Right lobe of liver (tissue), 6 donors: ENCODE results near the gene OASL. TPM values are rescaled to one million over a fixed set of nuclear protein-coding genes. Genes with fewer than 3 reads are reported as not detected.

ENCODE experiments used
- ATAC-seq, 4 donors: fragments of 200-7000 bp; cut with Tn5 transposase; one replicate each; pipeline ENCODE4 v1.9.1; 2020; ENCODE audit warnings: mild to moderate bottlenecking in 4 of 4, moderate library complexity in 4 of 4
- DNase-seq, 3 donors: peaks; one replicate each; pipeline ENCODE4 v3.0.0-alpha.2; 2020
- H3K27ac ChIP-seq, 3 donors: fragments of 200-600 bp; one replicate each; pipeline ENCODE4 v1.8.0; 2022
- H3K27me3 ChIP-seq, 2 donors: fragments of 200-600 bp; one replicate each; pipeline ENCODE4 v1.8.0; 2022
- H3K36me3 ChIP-seq, 4 donors: fragments of 200-600 bp; sonication (generic) in 1 of 4; one replicate each; pipeline versions ENCODE4 v1.5.1 to v1.8.0; 2017 to 2022; ENCODE audit warnings: control low read depth in 1 of 4
- H3K4me1 ChIP-seq, 4 donors: fragments of 200-600 bp; sonication (generic) in 1 of 4; one replicate each; pipeline versions ENCODE4 v1.5.1 to v1.8.0; 2017 to 2022; ENCODE audit warnings: control low read depth in 1 of 4
- H3K4me3 ChIP-seq, 3 donors: fragments of 200-600 bp; one replicate each; pipeline ENCODE4 v1.8.0; 2022
- H3K9me3 ChIP-seq, 4 donors: fragments of 200-600 bp; sonication (generic) in 1 of 4; one replicate each; pipeline versions ENCODE4 v1.5.1 to v1.8.0; 2017 to 2022; ENCODE audit warnings: control low read depth in 1 of 4
- POLR2A ChIP-seq: fragments of 450-650 bp; IDR thresholded peaks from one replicate; pipeline ENCODE4 v1.6.1; 2017; ENCODE audit warnings: antibody characterized with exemption, mild to moderate bottlenecking
- WGBS: methylation state at CpG from one replicate; pipeline ENCODE4 v1.1.6; 2018; ENCODE audit warnings: low coverage, low lambda C conversion rate; ENCODE audit not compliant: insufficient coverage; ENCODE audit errors: missing lambda C conversion rate; 5-methylcytosine and 5-hydroxymethylcytosine counted together
- intact Hi-C, 2 donors: fragments of 100-400 bp; cut with DNase I; formaldehyde crosslinking; loops; one replicate each; pipeline versions ENCODE4 v1.11.2 to v1.14.1; 2022
- total RNA-seq, 6 experiments: library from RNA; depleted of rRNA in 2 of 6; stranded (reverse); fragments of >200 nt in 2 of 6; fragmentation: NEBNext Ultra II Directional in 3 of 6; extraction: Animal tissue kit (Norgen Biotek cat#: 25700) in 3 of 6; gene quantifications; one replicate each; pipeline versions ENCODE4 v1.1.0 to v1.2.4, GENCODE V29; 2016 to 2023
- TF ChIP-seq, protein P1 (sequence below), 4 donors: fragments of 200-600 bp in 3 of 4; fragments of 450-650 bp in 1 of 4; IDR thresholded peaks; one replicate each; pipeline versions ENCODE4 v1.5.1 to v1.8.0; 2016 to 2022; ENCODE audit warnings: antibody characterized with exemption in 4 of 4, mild to moderate bottlenecking in 2 of 4
- donor health status: DM: no; HTN: yes; CAD: no.
- donor health status: DM: no; HTN: no; CAD: no.
- donor health status: DM: no; HTN: no; CAD: no.
- donor health status: DM: no; HTN: yes; CAD: no.
- donor health status: DM: no; HTN: yes; CAD: no.

Gene OASL
- total RNA-seq, 6 experiments from 2014 or later: 1.6 to 19.2 (median 4.1) TPM

DNA sequence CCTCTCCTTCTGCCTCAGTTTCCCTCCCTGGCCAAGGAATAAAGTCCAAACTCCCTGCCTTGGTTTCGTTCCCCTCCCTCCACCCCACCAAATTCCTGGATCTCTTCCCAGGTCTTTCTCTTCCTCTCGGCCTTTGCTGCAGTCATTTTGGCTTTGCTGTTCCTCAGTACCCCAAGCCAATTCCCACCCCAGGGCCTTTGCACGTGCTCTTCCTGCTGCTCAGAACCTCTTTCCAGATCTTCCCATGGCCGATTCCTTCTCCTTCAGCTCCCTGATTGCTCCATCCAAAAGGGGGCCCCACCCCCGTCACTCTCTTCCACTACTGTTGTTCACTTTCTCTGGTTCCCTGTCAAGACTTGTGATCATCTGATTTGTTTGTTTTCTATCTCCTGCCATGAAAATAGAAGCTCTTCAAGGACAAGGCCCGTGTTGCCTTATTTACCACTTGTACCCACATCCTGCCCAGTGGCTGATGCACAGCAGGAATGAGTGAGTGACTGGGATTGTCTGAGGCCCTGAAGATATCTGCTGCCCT lies 57.6 kb downstream of the OASL start:
- peak overlapping the region in 2 of 3 donors; percentile 90 to 94 for H3K27ac ChIP-seq
- intact Hi-C loops: no loop called here
- H3K4me1 ChIP-seq: peaks cover 0 to 49% (median 23%) of the 10 kb centered on the region in 4 donors
- no peaks in the 10 kb centered on the region for H3K27me3 ChIP-seq
- no peak for TF ChIP-seq POLR2A
- TF ChIP-seq, protein P1, sequence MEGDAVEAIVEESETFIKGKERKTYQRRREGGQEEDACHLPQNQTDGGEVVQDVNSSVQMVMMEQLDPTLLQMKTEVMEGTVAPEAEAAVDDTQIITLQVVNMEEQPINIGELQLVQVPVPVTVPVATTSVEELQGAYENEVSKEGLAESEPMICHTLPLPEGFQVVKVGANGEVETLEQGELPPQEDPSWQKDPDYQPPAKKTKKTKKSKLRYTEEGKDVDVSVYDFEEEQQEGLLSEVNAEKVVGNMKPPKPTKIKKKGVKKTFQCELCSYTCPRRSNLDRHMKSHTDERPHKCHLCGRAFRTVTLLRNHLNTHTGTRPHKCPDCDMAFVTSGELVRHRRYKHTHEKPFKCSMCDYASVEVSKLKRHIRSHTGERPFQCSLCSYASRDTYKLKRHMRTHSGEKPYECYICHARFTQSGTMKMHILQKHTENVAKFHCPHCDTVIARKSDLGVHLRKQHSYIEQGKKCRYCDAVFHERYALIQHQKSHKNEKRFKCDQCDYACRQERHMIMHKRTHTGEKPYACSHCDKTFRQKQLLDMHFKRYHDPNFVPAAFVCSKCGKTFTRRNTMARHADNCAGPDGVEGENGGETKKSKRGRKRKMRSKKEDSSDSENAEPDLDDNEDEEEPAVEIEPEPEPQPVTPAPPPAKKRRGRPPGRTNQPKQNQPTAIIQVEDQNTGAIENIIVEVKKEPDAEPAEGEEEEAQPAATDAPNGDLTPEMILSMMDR (IDR thresholded peaks at IDR 0.05): no peak
- H3K9me3 ChIP-seq: no peaks in the 10 kb centered on the region
- ATAC-seq (no peak), DNase-seq (peak in 1 of 3 donors; percentile 52)
- peak overlapping the region; percentile 56 to 82 (median 79) for H3K4me3 ChIP-seq
- 35% methylated on average over 6 of the region's 6 CpGs for WGBS
- H3K36me3 ChIP-seq: no peaks in the 10 kb centered on the region

DNA sequence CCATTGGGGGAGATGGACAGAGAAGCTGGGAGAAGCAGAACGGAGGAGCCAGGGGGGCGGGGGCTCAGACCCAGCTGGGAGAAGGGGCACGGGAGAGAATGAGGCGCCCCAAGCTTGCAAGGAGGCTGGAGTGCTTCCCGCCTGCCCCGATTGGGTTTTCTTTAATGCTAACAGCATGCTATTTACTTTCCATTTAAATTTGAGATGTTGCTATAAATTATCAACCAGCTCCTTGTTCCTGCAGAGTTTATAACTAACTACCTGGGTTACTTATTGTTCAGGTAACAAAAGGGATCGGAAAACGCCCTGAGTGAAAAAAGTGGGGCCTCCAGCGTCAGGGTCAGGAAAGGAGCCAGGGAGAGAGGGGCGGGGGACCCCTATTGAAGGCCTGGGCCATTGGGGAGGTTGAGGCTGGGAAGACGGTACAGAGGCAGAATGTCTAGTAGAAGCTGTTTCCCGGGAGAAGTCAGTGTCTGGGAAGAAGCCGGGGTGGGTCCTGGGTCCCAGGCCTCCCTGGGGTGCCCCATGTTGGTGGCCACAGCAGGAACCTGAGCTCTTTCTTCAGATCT lies 58.2 kb downstream of the OASL start:
- intact Hi-C loops: no loop called here
- Histone ChIP-seq H3K9me3 (no peaks in the 10 kb centered on the region), H3K4me1 (peaks cover 0 to 52% (median 25%) of the 10 kb centered on the region in 4 donors), H3K4me3 (peak overlapping the region; percentile 56 to 82 (median 79)), H3K27me3 (no peaks in the 10 kb centered on the region), H3K27ac (peak overlapping the region; percentile 56 to 94 (median 90)), H3K36me3 (no peaks in the 10 kb centered on the region)
- DNase-seq (peak in 2 of 3 donors; percentile 66 to 80), ATAC-seq (peak; percentile 12 to 48 (median 26))
- 23% methylated on average over 11 of the region's 13 CpGs for WGBS
- TF ChIP-seq POLR2A: peak; percentile 29
- TF ChIP-seq, protein P1 (IDR thresholded peaks at IDR 0.05): no peak

DNA sequence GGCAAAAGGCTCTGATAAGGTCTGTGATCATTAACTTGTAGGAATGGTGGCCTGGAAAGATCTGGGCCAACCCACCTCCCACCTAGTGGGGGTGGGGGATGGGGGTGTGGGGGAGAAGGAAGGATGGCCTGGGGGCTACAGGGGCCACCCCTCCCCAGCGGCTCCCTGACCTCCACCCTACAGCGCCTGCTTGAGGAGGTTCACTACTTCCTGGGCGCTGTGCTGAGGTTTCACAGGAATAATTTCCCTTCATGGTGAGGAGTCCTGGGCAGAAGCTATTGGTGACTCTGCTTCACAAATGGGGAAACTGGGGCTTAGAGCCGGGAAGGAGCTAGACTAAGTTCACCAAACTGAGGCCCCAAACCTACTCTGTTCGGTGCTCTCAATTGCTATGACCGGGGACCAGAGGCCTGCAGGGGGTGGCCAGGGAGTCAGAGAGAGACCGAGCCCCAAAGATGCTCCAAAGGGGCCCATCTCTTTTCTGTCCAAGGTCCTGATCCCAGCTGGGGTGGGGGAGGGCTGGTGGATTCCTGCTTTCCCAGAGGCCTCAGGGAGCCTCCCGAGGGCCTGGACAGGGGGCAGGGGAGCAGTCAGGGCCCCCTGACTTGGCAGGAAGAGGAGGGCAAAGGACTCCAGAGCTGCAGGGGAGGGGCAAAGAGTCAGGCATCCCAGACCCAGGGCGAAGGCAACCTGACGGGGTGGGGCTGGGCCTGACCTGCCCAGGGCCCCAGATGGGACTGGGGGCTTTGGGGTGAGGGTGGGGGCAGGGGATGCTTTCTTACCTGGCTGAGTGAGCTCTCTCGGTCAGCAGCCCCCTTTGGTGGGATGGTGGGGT lies 59.0 kb downstream of the OASL start:
- peaks cover 0 to 49% (median 24%) of the 10 kb centered on the region in 4 donors for H3K4me1 ChIP-seq
- peak overlapping the region; percentile 56 to 94 (median 90) for H3K27ac ChIP-seq
- 13% methylated on average over 10 of the region's 11 CpGs for WGBS
- intact Hi-C loops: no loop called here
- ATAC-seq: peak; percentile 20 to 63 (median 54)
- H3K36me3 ChIP-seq: no peaks in the 10 kb centered on the region
- H3K4me3 ChIP-seq: peak overlapping the region; percentile 56 to 82 (median 79)
- no peaks in the 10 kb centered on the region for H3K9me3 ChIP-seq
- peak; percentile 47 to 88 (median 86) for DNase-seq
- no peaks in the 10 kb centered on the region for H3K27me3 ChIP-seq
- TF ChIP-seq, protein P1 (IDR thresholded peaks at IDR 0.05): no peak
- no peak for TF ChIP-seq POLR2A

DNA sequence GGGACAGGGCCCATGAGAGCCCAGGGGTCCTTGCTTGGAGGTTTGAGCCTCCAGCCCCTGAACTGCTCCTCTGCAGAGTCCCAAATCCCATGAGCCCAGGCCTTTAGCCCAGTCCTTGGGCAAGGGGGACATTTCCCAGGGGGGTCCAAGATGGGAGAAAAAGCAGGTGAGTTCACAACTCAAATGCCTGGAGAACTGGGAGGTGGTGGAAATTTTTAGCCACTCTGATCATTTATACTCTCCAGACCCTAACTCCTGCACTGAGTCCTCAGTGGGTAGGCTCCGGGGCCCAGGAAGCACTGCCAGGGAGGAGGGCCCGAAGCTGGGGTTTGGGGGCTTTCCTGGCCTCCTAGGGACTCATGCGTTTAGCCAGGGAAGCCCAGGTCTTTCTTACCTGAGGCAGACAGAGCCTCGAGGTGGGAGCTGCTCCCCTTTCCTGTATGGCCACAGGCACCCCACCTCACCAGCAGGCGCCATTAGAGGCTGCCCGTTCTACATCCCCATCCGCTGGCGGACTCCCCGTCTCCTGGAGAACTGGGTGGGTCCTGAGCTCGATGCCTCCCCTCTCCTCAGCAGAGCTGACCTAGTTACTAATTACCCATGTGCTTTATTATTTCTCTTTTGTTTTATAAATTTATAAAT lies 59.7 kb downstream of the OASL start:
- peaks cover 0 to 45% (median 21%) of the 10 kb centered on the region in 4 donors for H3K4me1 ChIP-seq
- intact Hi-C loops: no loop called here
- H3K4me3 ChIP-seq: peak overlapping the region; percentile 56 to 82 (median 79)
- peak overlapping the region; percentile 56 to 94 (median 90) for H3K27ac ChIP-seq
- no peak for TF ChIP-seq POLR2A
- TF ChIP-seq, protein P1 (IDR thresholded peaks at IDR 0.05): no peak
- DNase-seq: peak in 2 of 3 donors; percentile 51 to 56
- H3K9me3 ChIP-seq: no peaks in the 10 kb centered on the region
- WGBS: 18% methylated on average over 2 of the region's 10 CpGs
- no peaks in the 10 kb centered on the region for H3K27me3 ChIP-seq
- peaks cover 0 to 1% (median under 1%) of the 10 kb centered on the region in 4 donors for H3K36me3 ChIP-seq
- ATAC-seq: peak in 3 of 4 donors; percentile 2 to 15 (median 4)
